ENCODE data around the gene PEG3.

DNA sequence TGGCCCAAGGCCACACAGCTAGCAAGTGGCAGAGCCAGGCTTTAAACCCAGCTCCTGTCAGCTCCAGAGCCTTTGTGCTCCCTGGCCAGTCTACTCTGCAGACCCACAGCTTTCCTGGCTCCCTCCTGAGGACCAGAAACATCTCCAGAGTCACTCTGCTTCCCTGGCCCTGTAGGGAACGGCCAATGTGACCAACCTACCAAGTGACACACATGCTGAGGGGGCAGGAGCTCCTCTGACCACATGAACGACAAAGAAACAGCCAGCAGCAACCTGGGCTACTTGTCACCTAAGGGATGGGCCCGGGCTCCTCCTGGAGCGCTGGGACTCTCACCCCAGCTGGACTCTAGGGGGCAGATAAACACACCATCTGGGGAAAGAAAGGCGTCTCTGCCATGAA is 19.3 kb downstream of the PEG3 start:
- TF ChIP-seq, protein P1, sequence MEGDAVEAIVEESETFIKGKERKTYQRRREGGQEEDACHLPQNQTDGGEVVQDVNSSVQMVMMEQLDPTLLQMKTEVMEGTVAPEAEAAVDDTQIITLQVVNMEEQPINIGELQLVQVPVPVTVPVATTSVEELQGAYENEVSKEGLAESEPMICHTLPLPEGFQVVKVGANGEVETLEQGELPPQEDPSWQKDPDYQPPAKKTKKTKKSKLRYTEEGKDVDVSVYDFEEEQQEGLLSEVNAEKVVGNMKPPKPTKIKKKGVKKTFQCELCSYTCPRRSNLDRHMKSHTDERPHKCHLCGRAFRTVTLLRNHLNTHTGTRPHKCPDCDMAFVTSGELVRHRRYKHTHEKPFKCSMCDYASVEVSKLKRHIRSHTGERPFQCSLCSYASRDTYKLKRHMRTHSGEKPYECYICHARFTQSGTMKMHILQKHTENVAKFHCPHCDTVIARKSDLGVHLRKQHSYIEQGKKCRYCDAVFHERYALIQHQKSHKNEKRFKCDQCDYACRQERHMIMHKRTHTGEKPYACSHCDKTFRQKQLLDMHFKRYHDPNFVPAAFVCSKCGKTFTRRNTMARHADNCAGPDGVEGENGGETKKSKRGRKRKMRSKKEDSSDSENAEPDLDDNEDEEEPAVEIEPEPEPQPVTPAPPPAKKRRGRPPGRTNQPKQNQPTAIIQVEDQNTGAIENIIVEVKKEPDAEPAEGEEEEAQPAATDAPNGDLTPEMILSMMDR (IDR thresholded peaks at IDR 0.05) = no peak
- no peak for TF ChIP-seq POLR2A (IDR thresholded peaks at IDR 0.05)

Data from testis (tissue), 2 donors.